Measurements from ENCODE around the gene PPM1H. TPM values are rescaled to one million over a fixed set of nuclear protein-coding genes. Genes with fewer than 3 reads are reported as not detected.

PPM1H gene
- 1 to 10 TPM in 1 of 3 donors, under 1 TPM in 2; 0.18 to 2.1 (median 0.40) TPM for total RNA-seq
- 0.92 TPM for total RNA-seq (2013)

GRCh38 chr12:62934799-62935674 lies at the start of gene PPM1H:
Gene PPM1H (minus strand): TSS chr12:62935150. CDS start chr12:62934736, 414 bp downstream.
- no peak within 1 kb of the TSS for H3K27ac Mint-ChIP-seq
- ATAC-seq (peak; percentile 46 to 84 (median 81)), DNase-seq (peak in 1 of 2 donors; percentile 20)
- peak within 1 kb of the TSS; percentile 31 for H3K4me3 ChIP-seq (ENCODE audit: low read length)
- peaks cover 2 to 3% of the 10 kb centered on the region in 2 donors for H3K9me3 Mint-ChIP-seq
- H3K27ac ChIP-seq (ENCODE audit: low read length), result no peak within 1 kb of the TSS
- H3K27me3 Mint-ChIP-seq (ENCODE audit: low read depth in 2 of 2), result peaks cover 21 to 31% of the 10 kb centered on the region in 2 donors
- under 1% methylated on average over 67 of the region's 69 CpGs for WGBS (ENCODE audit: insufficient coverage)
- no peak for TF ChIP-seq CTCF (IDR thresholded peaks at IDR 0.05)
- peaks cover 20% of the 10 kb centered on the region for H3K4me1 ChIP-seq (ENCODE audit: control insufficient read depth, insufficient read depth, low read length)
- H3K36me3 ChIP-seq (ENCODE audit: control insufficient read depth, insufficient read depth, low read length), result no peaks in the 10 kb centered on the region
- H3K4me1 Mint-ChIP-seq, result peaks cover 12 to 15% of the 10 kb centered on the region in 2 donors
- no peaks in the 10 kb centered on the region for H3K36me3 Mint-ChIP-seq
- intact Hi-C loops (cut with micrococcal nuclease), result no loop called here
- no peaks in the 10 kb centered on the region for H3K9me3 ChIP-seq (ENCODE audit: control insufficient read depth, insufficient read depth, low read length)
- H3K27me3 ChIP-seq (ENCODE audit: control insufficient read depth, insufficient read depth, low read length), result peaks cover 12% of the 10 kb centered on the region
- H3K4me3 Mint-ChIP-seq, result peak within 1 kb of the TSS; percentile 82

GRCh38 chr12:62983594-62983993 lies 48.6 kb upstream of the PPM1H start:
- no peak for DNase-seq
- Mint-ChIP-seq H3K4me3 (no peak overlapping the region), H3K9me3 (peaks cover 0 to 7% of the 10 kb centered on the region in 2 donors), H3K36me3 (no peaks in the 10 kb centered on the region), H3K27me3 (ENCODE audit: low read depth in 2 of 2) (no peaks in the 10 kb centered on the region), H3K4me1 (no peaks in the 10 kb centered on the region), H3K27ac (no peak overlapping the region)
- no peak for ATAC-seq
- intact Hi-C loops (cut with micrococcal nuclease), result no loop called here
- Histone ChIP-seq H3K9me3 (ENCODE audit: control insufficient read depth, insufficient read depth, low read length) (no peaks in the 10 kb centered on the region), H3K27ac (ENCODE audit: low read length) (no peak overlapping the region), H3K4me3 (ENCODE audit: low read length) (no peak overlapping the region), H3K4me1 (ENCODE audit: control insufficient read depth, insufficient read depth, low read length) (no peaks in the 10 kb centered on the region), H3K36me3 (ENCODE audit: control insufficient read depth, insufficient read depth, low read length) (no peaks in the 10 kb centered on the region), H3K27me3 (ENCODE audit: control insufficient read depth, insufficient read depth, low read length) (no peaks in the 10 kb centered on the region)
- TF ChIP-seq CTCF (IDR thresholded peaks at IDR 0.05), result no peak
- WGBS (ENCODE audit: insufficient coverage), result 29% methylated on average over 4 of the region's 4 CpGs

- ATAC-seq, result no peak
- no peaks in the 10 kb centered on the region for H3K27me3 Mint-ChIP-seq (ENCODE audit: low read depth in 2 of 2)
- H3K27ac ChIP-seq (ENCODE audit: low read length), result no peak overlapping the region
These were observed 43.8 kb upstream of the PPM1H start for GRCh38 chr12:62978768-62979167.

More at GRCh38 chr12:62978768-62979167, 43.8 kb upstream of the PPM1H start:
- no peak overlapping the region for H3K4me3 ChIP-seq (ENCODE audit: low read length)
- Mint-ChIP-seq H3K27ac (no peak overlapping the region), H3K4me3 (no peak overlapping the region), H3K4me1 (no peaks in the 10 kb centered on the region), H3K9me3 (peaks cover 0 to 4% of the 10 kb centered on the region in 2 donors), H3K36me3 (no peaks in the 10 kb centered on the region)
- no peak for TF ChIP-seq CTCF (IDR thresholded peaks at IDR 0.05)
- intact Hi-C loops (cut with micrococcal nuclease), result no loop called here
- H3K36me3 ChIP-seq (ENCODE audit: control insufficient read depth, insufficient read depth, low read length), result no peaks in the 10 kb centered on the region
- no peaks in the 10 kb centered on the region for H3K9me3 ChIP-seq (ENCODE audit: control insufficient read depth, insufficient read depth, low read length)
- H3K27me3 ChIP-seq (ENCODE audit: control insufficient read depth, insufficient read depth, low read length), result no peaks in the 10 kb centered on the region
- no peak for DNase-seq
- H3K4me1 ChIP-seq (ENCODE audit: control insufficient read depth, insufficient read depth, low read length), result no peaks in the 10 kb centered on the region
